Panc1 (cell line): ENCODE results near the gene MICAL2. TPM values are rescaled to one million over a fixed set of nuclear protein-coding genes. Genes with fewer than 3 reads are reported as not detected.

Experiments
- ATAC-seq: fragments of 200-7000 bp; cut with Tn5 transposase; 2 replicates; pipeline ENCODE4 v1.9.1; 2020; ENCODE audit warnings: mild to moderate bottlenecking, moderate library complexity
- BruUV-seq: library from RNA; stranded (reverse); fragments of 400-500 nt; replicated peaks from 2 replicates; lab custom pipeline; 2021; lab: Mats Ljungman, UMichigan
- CTCF ChIA-PET: fragments of 300-600 bp; sonication (Branson Sonifier 250); formaldehyde crosslinking; loops from one replicate; lab custom pipeline; 2022; ENCODE audit warnings: antibody characterized with exemption; lab: Charles Lee
- POLR2A ChIA-PET: fragments of 300-600 bp; sonication (Branson Sonifier 250); formaldehyde crosslinking; loops from one replicate; lab custom pipeline; 2022; ENCODE audit warnings: antibody characterized with exemption; lab: Charles Lee
- DNase-seq: peaks from one replicate; pipeline ENCODE4 v3.0.0-alpha.2; 2010; ENCODE audit warnings: low read depth, low spot score
- H3K27ac ChIP-seq: 2 replicates; pipeline ENCODE4 v1.5.1; 2011; ENCODE audit warnings: mild to moderate bottlenecking, low read length, inconsistent platforms
- H3K27me3 ChIP-seq: fragments of 200-500 bp; sonication (Bioruptor generic); 2 replicates; pipeline ENCODE4 v1.6.0; 2014; ENCODE audit warnings: low read length, inconsistent platforms; ENCODE audit not compliant: control insufficient read depth, insufficient read depth
- H3K36me3 ChIP-seq: fragments of 200-500 bp; sonication (Bioruptor generic); 2 replicates; pipeline ENCODE4 v1.5.1; 2014; ENCODE audit warnings: inconsistent platforms, mild to moderate bottlenecking, low read length, moderate library complexity; ENCODE audit not compliant: control insufficient read depth, insufficient read depth
- H3K4me1 ChIP-seq: 2 replicates; pipeline ENCODE4 v1.5.1; 2011; ENCODE audit warnings: inconsistent platforms, mild to moderate bottlenecking, low read length, moderate library complexity; ENCODE audit not compliant: control insufficient read depth, insufficient read depth
- H3K4me3 ChIP-seq, 2 experiments: 2 replicates each; pipeline ENCODE4 v1.5.1; 2011 to 2012; ENCODE audit warnings: low read depth in 2 of 2, low read length in 2 of 2, mild to moderate bottlenecking in 2 of 2, inconsistent platforms in 1 of 2, moderate library complexity in 1 of 2
- H3K9me3 ChIP-seq: fragments of 200-500 bp; sonication (Bioruptor generic); 2 replicates; pipeline ENCODE4 v1.5.1; 2014; ENCODE audit warnings: low read depth, mild to moderate bottlenecking, inconsistent platforms, low read length, moderate library complexity; ENCODE audit not compliant: control insufficient read depth, insufficient read depth
- CTCF ChIP-seq: fragments of 450-650 bp; IDR thresholded peaks from 2 replicates; pipeline ENCODE4 v1.5.1; 2017; ENCODE audit warnings: mild to moderate bottlenecking
- POLR2AphosphoS5 ChIP-seq: IDR thresholded peaks from 2 replicates; pipeline ENCODE4 v1.6.1; 2012; ENCODE audit warnings: mild to moderate bottlenecking, low read depth, low read length, moderate library complexity
- REST ChIP-seq, 2 experiments: IDR thresholded peaks; 2 replicates each; pipeline ENCODE4 v1.6.1; 2011 to 2012; ENCODE audit warnings: low read depth in 2 of 2, control low read depth in 1 of 2, low read length in 1 of 2, mild to moderate bottlenecking in 1 of 2, moderate library complexity in 1 of 2; ENCODE audit not compliant: insufficient read depth in 1 of 2
- SIN3A ChIP-seq: IDR thresholded peaks from 2 replicates; pipeline ENCODE4 v1.6.1; 2012; ENCODE audit warnings: low read depth, mild to moderate bottlenecking, low read length, moderate library complexity, borderline replicate concordance; ENCODE audit not compliant: insufficient read depth
- TCF7L2 ChIP-seq: IDR thresholded peaks from 2 replicates; pipeline ENCODE4 v1.6.1; 2011; ENCODE audit warnings: mild to moderate bottlenecking, low read depth, low read length, inconsistent platforms
- in situ Hi-C: cut with HindIII; loops from 2 replicates; pipeline ENCODE4 v1.10.0; 2016; ENCODE audit warnings: low sequenced_read_pairs, low pct_unique_long_range_greater_than_20kb
- intact Hi-C: fragments of 100-400 bp; cut with micrococcal nuclease; formaldehyde crosslinking; loops from one replicate; pipeline ENCODE4 v1.10.0; 2022; ENCODE audit not compliant: unreplicated experiment
- total RNA-seq: library from RNA; stranded (reverse); gene quantifications from one replicate; pipeline ENCODE4 v1.2.1, GENCODE V29; 2021; ENCODE audit not compliant: unreplicated experiment

Gene MICAL2
- total RNA-seq, 1 experiment from 2014 or later: 199 TPM

- H3K9me3 ChIP-seq: no peaks in the 10 kb centered on the region
- CTCF ChIA-PET: interaction anchor here (0.5 to 0.7 kb wide), 5 partner anchors 62 to 1381 kb away, joined by 3 to 8 read pairs (median 3); no protein-coding TSS in a partner anchor
- peaks cover 5% of the 10 kb centered on the region for H3K36me3 ChIP-seq
- in situ Hi-C loops: no loop called here
- TF ChIP-seq REST (IDR thresholded peaks at IDR 0.05; ENCODE audit: insufficient read depth in 1 of 2, low read depth in 2 of 2, low read length in 1 of 2): no peak
- no peak; the same call in 1 of the 2 replicates for TF ChIP-seq CTCF
- TF ChIP-seq SIN3A: no peak
- TF ChIP-seq POLR2AphosphoS5: no peak
- TF ChIP-seq TCF7L2: no peak
- intact Hi-C loops: loop anchor here (5.0 to 10.0 kb wide), 2 partner anchors 111 to 188 kb away; no protein-coding TSS in a partner anchor
- peak; percentile 73 for ATAC-seq
- peaks cover 13% of the 10 kb centered on the region for H3K4me1 ChIP-seq
- no peaks in the 10 kb centered on the region for H3K27me3 ChIP-seq
- no peak overlapping the region for H3K4me3 ChIP-seq
- POLR2A ChIA-PET: no interaction called here
- DNase-seq: no peak
- peak overlapping the region; percentile 73 for H3K27ac ChIP-seq
- BruUV-seq: no TSS peak
These were observed 125.2 kb downstream of the MICAL2 start for GRCh38 chr11:12235553-12235946.

- intact Hi-C loops: loop anchor here (5.0 to 10.0 kb wide), 2 partner anchors 111 to 189 kb away; no protein-coding TSS in a partner anchor
- ChIA-PET CTCF (interaction anchor here (0.5 to 0.7 kb wide), 5 partner anchors 51 to 1380 kb away, joined by 3 to 8 read pairs (median 3); no protein-coding TSS in a partner anchor), POLR2A (no interaction called here)
- no TSS peak for BruUV-seq
- Histone ChIP-seq H3K9me3 (no peaks in the 10 kb centered on the region), H3K4me3 (no peak overlapping the region), H3K27ac (peak overlapping the region; percentile 73), H3K4me1 (peaks cover 13% of the 10 kb centered on the region), H3K27me3 (no peaks in the 10 kb centered on the region), H3K36me3 (peaks cover 5% of the 10 kb centered on the region)
- in situ Hi-C loops: no loop called here
- no peak for TF ChIP-seq SIN3A
- no peak for TF ChIP-seq REST (IDR thresholded peaks at IDR 0.05; ENCODE audit: insufficient read depth in 1 of 2, low read depth in 2 of 2, low read length in 1 of 2)
- TF ChIP-seq TCF7L2: no peak
- TF ChIP-seq CTCF: peak; percentile 77
- peak; percentile 32 for DNase-seq
- peak; percentile 74 for ATAC-seq
These were observed 125.8 kb downstream of the MICAL2 start for GRCh38 chr11:12235947-12236743.
